ENCODE data around the gene NPBWR2. TPM values are rescaled to one million over a fixed set of nuclear protein-coding genes. Genes with fewer than 3 reads are reported as not detected.

NPBWR2 gene
- total RNA-seq, 1 experiment from 2014 or later, result not detected

- TF ChIP-seq REST (IDR thresholded peaks at IDR 0.05; ENCODE audit: low read depth) (no peak), ZBTB33 (IDR thresholded peaks at IDR 0.05; ENCODE audit: extremely low read depth, insufficient replicate concordance, low read length) (no peak), EZH2 (IDR thresholded peaks at IDR 0.05) (no peak), SP1 (IDR thresholded peaks at IDR 0.05; ENCODE audit: low read depth) (no peak)
These were observed 5.5 kb upstream of the NPBWR2 start (continued) for GRCh38 chr20:64112691-64113443.

- intact Hi-C loops (cut with micrococcal nuclease), result no loop called here
- TF ChIP-seq MAX (IDR thresholded peaks at IDR 0.05) (no peak), FOSL1 (IDR thresholded peaks at IDR 0.05; ENCODE audit: low read depth) (no peak), RAD21 (IDR thresholded peaks at IDR 0.05; ENCODE audit: low read depth) (no peak), ZFX (IDR thresholded peaks at IDR 0.05) (no peak), EZH2phosphoT487 (IDR thresholded peaks at IDR 0.05; ENCODE audit: borderline replicate concordance) (no peak), ELF1 (IDR thresholded peaks at IDR 0.05; ENCODE audit: borderline replicate concordance, low read depth) (no peak), CEBPB (IDR thresholded peaks at IDR 0.05; ENCODE audit: low read depth) (no peak), REST (IDR thresholded peaks at IDR 0.05; ENCODE audit: low read depth) (no peak), CBX3 (IDR thresholded peaks at IDR 0.05; ENCODE audit: low read depth) (no peak), EZH2 (IDR thresholded peaks at IDR 0.05) (no peak), YY1 (IDR thresholded peaks at IDR 0.05; ENCODE audit: extremely low read depth, insufficient replicate concordance, low read depth, low read length) (no peak)
These were observed 4.7 kb upstream of the NPBWR2 start for GRCh38 chr20:64111841-64112641.

More at GRCh38 chr20:64111841-64112641, 4.7 kb upstream of the NPBWR2 start:
- BruUV-seq (replicated peaks), result no TSS peak
- H3K36me3 ChIP-seq (ENCODE audit: control insufficient read depth in 1 of 2, insufficient read depth in 2 of 2, low read length in 2 of 2), result no peaks in the 10 kb centered on the region
- H3K9me3 ChIP-seq (ENCODE audit: control insufficient read depth in 1 of 2, insufficient read depth in 1 of 2, low read depth in 1 of 2, low read length in 2 of 2), result no peaks in the 10 kb centered on the region
- no peaks in the 10 kb centered on the region for H4K20me1 ChIP-seq (ENCODE audit: insufficient read depth)
- no peak overlapping the region for H3K9ac ChIP-seq (ENCODE audit: low read length)
- H3K79me2 ChIP-seq (ENCODE audit: insufficient read depth, low read length), result no peaks in the 10 kb centered on the region
- DNase-seq (ENCODE audit: low read depth, low spot score), result no peak
- ATAC-seq, result no peak
- no peak overlapping the region for H3K27ac ChIP-seq (ENCODE audit: low read depth, low read length)
- POLR2A ChIA-PET, result no interaction called here
- H2AFZ ChIP-seq (ENCODE audit: low read depth, low read length, poor library complexity, severe bottlenecking), result no peak overlapping the region
- H3K4me1 ChIP-seq (ENCODE audit: control insufficient read depth in 1 of 2, insufficient read depth in 2 of 2, low read length in 2 of 2), result no peaks in the 10 kb centered on the region
- RAD21 ChIA-PET (ENCODE audit: low non-redundant PET in 1 of 2, low total read pairs in 2 of 2, uncharacterized antibody in 2 of 2, unreplicated experiment in 2 of 2), result no interaction called here
- no peaks in the 10 kb centered on the region for H3K27me3 ChIP-seq (ENCODE audit: insufficient read depth, low read length)
- no peak overlapping the region for H3K4me2 ChIP-seq (ENCODE audit: low read length)
- H3K9me2 ChIP-seq (ENCODE audit: insufficient read depth), result no peaks in the 10 kb centered on the region
- no peak overlapping the region for H3K4me3 ChIP-seq (replicated peaks in 1 of 2; ENCODE audit: low read depth in 1 of 2, low read length in 2 of 2)
- CTCF ChIA-PET, result interaction anchor here (1.6 kb wide), 1 partner anchor 10 kb away, joined by 5 read pairs; no protein-coding TSS in a partner anchor
